Fibroblast of lung (primary cell): ENCODE measurements around the gene FRS3.

ENCODE experiments used
- EZH2 ChIP-seq: IDR thresholded peaks from 2 replicates; pipeline ENCODE4 v1.5.1; 2012; ENCODE audit warnings: low read length, control low read depth, mild to moderate bottlenecking; ENCODE audit errors: missing control alignments
- TF ChIP-seq, protein P1 (sequence below), 2 donors: IDR thresholded peaks in 1 of 2; conservative IDR thresholded peaks in 1 of 2; 1 replicate in 1 of 2; 2 replicates in 1 of 2; pipeline ENCODE4 v1.5.1; 2011 to 2012; ENCODE audit warnings: low read length in 2 of 2, control low read depth in 1 of 2, inconsistent platforms in 1 of 2, low read depth in 1 of 2, mild to moderate bottlenecking in 1 of 2

DNA sequence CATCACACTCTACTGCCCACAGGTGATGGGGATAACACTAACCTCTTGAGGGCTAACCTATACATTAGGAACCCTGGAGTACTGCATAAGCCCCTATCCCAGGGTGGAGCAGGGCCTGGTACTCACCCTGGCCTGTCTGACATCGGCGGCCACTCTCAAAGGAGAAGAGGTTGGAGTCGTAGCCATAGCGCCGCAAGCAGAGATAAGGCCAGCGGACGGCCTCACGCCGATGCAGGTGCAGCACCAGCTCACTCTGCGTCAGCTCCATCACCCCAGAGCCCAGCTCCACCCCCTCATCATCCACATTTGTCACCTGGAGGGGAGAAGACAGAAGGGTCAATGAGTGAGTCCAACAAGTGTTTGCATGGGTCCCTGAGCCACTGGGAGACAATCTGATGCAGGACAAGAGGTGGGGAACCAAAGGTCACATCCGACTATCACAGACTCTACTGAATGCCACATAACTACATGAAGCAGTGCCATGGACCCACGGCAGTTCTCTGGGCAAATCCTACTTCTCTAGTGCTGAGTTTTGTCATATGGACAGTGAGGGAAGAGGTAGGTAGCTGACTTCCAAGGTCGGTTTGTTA, 4.3 kb downstream of the FRS3 start:
- TF ChIP-seq, protein P1, sequence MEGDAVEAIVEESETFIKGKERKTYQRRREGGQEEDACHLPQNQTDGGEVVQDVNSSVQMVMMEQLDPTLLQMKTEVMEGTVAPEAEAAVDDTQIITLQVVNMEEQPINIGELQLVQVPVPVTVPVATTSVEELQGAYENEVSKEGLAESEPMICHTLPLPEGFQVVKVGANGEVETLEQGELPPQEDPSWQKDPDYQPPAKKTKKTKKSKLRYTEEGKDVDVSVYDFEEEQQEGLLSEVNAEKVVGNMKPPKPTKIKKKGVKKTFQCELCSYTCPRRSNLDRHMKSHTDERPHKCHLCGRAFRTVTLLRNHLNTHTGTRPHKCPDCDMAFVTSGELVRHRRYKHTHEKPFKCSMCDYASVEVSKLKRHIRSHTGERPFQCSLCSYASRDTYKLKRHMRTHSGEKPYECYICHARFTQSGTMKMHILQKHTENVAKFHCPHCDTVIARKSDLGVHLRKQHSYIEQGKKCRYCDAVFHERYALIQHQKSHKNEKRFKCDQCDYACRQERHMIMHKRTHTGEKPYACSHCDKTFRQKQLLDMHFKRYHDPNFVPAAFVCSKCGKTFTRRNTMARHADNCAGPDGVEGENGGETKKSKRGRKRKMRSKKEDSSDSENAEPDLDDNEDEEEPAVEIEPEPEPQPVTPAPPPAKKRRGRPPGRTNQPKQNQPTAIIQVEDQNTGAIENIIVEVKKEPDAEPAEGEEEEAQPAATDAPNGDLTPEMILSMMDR (conservative IDR thresholded peaks at IDR 0.05 in 1 of 2, IDR thresholded peaks at IDR 0.05 in 1 of 2; ENCODE audit: low read depth in 1 of 2, low read length in 2 of 2) = no peak
- no peak for TF ChIP-seq EZH2
